HEK293 (cell line): Measurements from ENCODE around the gene DIPK1C.

ENCODE experiments used
- CTCF ChIP-seq: fragments of 450-650 bp; formaldehyde crosslinking; IDR thresholded peaks from 2 replicates; pipeline ENCODE4 v1.5.1; 2016; ENCODE audit warnings: missing biosample characterization, missing genetic modification characterization
- YY2 ChIP-seq: fragments of 450-650 bp; formaldehyde crosslinking; IDR thresholded peaks from 2 replicates; pipeline ENCODE4 v1.5.1; 2016; ENCODE audit warnings: missing biosample characterization, missing genetic modification characterization
- ZBTB20 ChIP-seq: fragments of 450-650 bp; formaldehyde crosslinking; IDR thresholded peaks from 2 replicates; pipeline ENCODE4 v1.5.1; 2016; ENCODE audit warnings: missing biosample characterization, missing genetic modification characterization
- ZNF292 ChIP-seq: fragments of 450-650 bp; formaldehyde crosslinking; IDR thresholded peaks from 2 replicates; pipeline ENCODE4 v1.5.1; 2016; ENCODE audit warnings: low read depth, missing biosample characterization, missing genetic modification characterization, borderline replicate concordance
- ZNF664 ChIP-seq: fragments of 450-650 bp; formaldehyde crosslinking; IDR thresholded peaks from 2 replicates; pipeline ENCODE4 v1.5.1; 2016; ENCODE audit warnings: missing biosample characterization, missing genetic modification characterization
- ZNF785 ChIP-seq: fragments of 450-650 bp; formaldehyde crosslinking; IDR thresholded peaks from 2 replicates; pipeline ENCODE4 v1.5.1; 2016; ENCODE audit warnings: missing biosample characterization, missing genetic modification characterization
- ZNF837 ChIP-seq: fragments of 450-650 bp; formaldehyde crosslinking; IDR thresholded peaks from 2 replicates; pipeline ENCODE4 v1.5.1; 2016; ENCODE audit warnings: missing biosample characterization, missing genetic modification characterization

DNA sequence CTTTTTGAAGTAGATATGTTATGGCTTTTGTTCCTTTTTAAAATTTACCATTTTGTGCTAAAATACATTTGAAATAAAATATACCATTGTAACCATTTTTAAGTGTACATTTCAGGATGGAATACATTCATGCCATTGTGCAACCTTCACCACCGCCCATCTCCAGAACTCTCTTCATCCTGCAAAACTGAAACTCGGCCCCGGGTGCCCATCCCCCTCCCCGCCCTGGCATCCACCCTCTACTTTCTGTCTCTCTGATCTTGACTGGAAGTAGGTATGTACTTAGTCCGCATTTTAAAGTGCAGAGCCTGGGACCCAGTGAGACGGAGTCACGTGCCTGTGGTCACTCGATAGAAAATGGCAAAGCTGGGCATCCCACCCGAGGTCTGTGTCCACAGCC lies 45.6 kb downstream of the DIPK1C start:
- no peak for TF ChIP-seq ZNF837 (tag by site-specific recombination)
- no peak for TF ChIP-seq CTCF (tag by site-specific recombination)
- TF ChIP-seq ZNF785: no peak
- no peak for TF ChIP-seq ZNF664 (tag by site-specific recombination)
- no peak for TF ChIP-seq YY2 (tag by site-specific recombination)
- TF ChIP-seq ZBTB20: no peak
- TF ChIP-seq ZNF292 (tag by site-specific recombination): no peak
